K562 (cell line): ENCODE data around the gene ROBO1. TPM values are rescaled to one million over a fixed set of nuclear protein-coding genes. Genes with fewer than 3 reads are reported as not detected.

ENCODE experiments used
- ATAC-seq: fragments of 200-7000 bp; cut with Tn5 transposase; 3 replicates; pipeline ENCODE4 v1.9.1; 2020; ENCODE audit warnings: moderate library complexity
- BruUV-seq: library from RNA; stranded (reverse); fragments of 400-500 nt; replicated peaks from 2 replicates; lab custom pipeline; 2021; lab: Mats Ljungman, UMichigan
- CTCF ChIA-PET: fragments of 300-600 bp; formaldehyde crosslinking; extraction: SDS; loops from one replicate; lab custom pipeline; 2021; ENCODE audit warnings: low intra/inter-chr PET ratio; lab: Yijun Ruan, JAX
- POLR2A ChIA-PET: fragments of 300-600, 350-650 bp; sonication (Branson Sonifier 250); formaldehyde crosslinking; extraction: SDS; loops from one replicate; lab custom pipeline; 2021; ENCODE audit warnings: antibody characterized with exemption, inconsistent platforms; lab: Yijun Ruan, JAX
- DNase-seq, 4 experiments: peaks; one replicate each; pipeline versions ENCODE4 v3.0.0 to v3.0.0-alpha.2; 2011 to 2018; ENCODE audit warnings: low spot score in 3 of 4, mixed read lengths in 3 of 4; ENCODE audit errors: extremely low read depth in 1 of 4
- FAIRE-seq: peaks from 2 replicates; lab custom pipeline; 2011; peaks lifted over from hg19 to GRCh38; lab: Jason Lieb, UNC
- H2AFZ ChIP-seq: 2 replicates; pipeline ENCODE4 v1.6.0; 2011; ENCODE audit warnings: low read depth, low read length, control low read depth, inconsistent platforms
- H3K27ac ChIP-seq: fragments of 200-600 bp; 3 replicates; pipeline ENCODE4 v1.8.0; 2011; ENCODE audit warnings: low read depth, mild to moderate bottlenecking, control low read depth, inconsistent platforms, low read length, moderate library complexity, mixed read lengths; ENCODE audit errors: extremely low read depth
- H3K27me3 ChIP-seq, 2 experiments: fragments of 300-600 bp in 1 of 2; 2 replicates in 1 of 2; 3 replicates in 1 of 2; pipeline versions ENCODE4 v1.6.0 to v1.8.0; 2011; ENCODE audit warnings: inconsistent platforms in 2 of 2, low read length in 2 of 2, mild to moderate bottlenecking in 1 of 2, mixed read lengths in 1 of 2, moderate library complexity in 1 of 2; ENCODE audit not compliant: control insufficient read depth in 2 of 2, insufficient read depth in 2 of 2
- H3K36me3 ChIP-seq: fragments of 300-600 bp; 3 replicates; pipeline ENCODE4 v1.8.0; 2011; ENCODE audit warnings: mild to moderate bottlenecking, low read length, inconsistent platforms; ENCODE audit not compliant: control insufficient read depth, insufficient read depth
- H3K4me1 ChIP-seq, 2 experiments: fragments of 200-600 bp in 1 of 2; replicated peaks in 1 of 2; 2 replicates in 1 of 2; 3 replicates in 1 of 2; pipeline versions ENCODE4 v1.5.1 to v1.8.0; 2011; ENCODE audit warnings: inconsistent platforms in 2 of 2, low read length in 2 of 2, mild to moderate bottlenecking in 1 of 2, mixed read lengths in 1 of 2, moderate library complexity in 1 of 2; ENCODE audit not compliant: control insufficient read depth in 2 of 2, insufficient read depth in 2 of 2
- H3K4me2 ChIP-seq: 2 replicates; pipeline ENCODE4 v1.6.1; 2011; ENCODE audit warnings: low read length, control low read depth, inconsistent platforms, mixed read lengths; ENCODE audit not compliant: insufficient read depth
- H3K4me3 ChIP-seq: fragments of 200-600 bp; sonication (generic), shearing (Covaris generic); 2 replicates; pipeline ENCODE4 v1.5.1; 2016; ENCODE audit warnings: control low read depth, inconsistent platforms
- H3K79me2 ChIP-seq: fragments of 200-600 bp; 3 replicates; pipeline ENCODE4 v1.8.0; 2011; ENCODE audit warnings: low read length, inconsistent platforms; ENCODE audit not compliant: control insufficient read depth, insufficient read depth
- H3K9ac ChIP-seq, 2 experiments: 2 replicates each; pipeline versions ENCODE4 v1.6.0 to v1.6.1; 2011; ENCODE audit warnings: low read depth in 2 of 2, low read length in 2 of 2, control low read depth in 1 of 2, inconsistent platforms in 1 of 2, mild to moderate bottlenecking in 1 of 2, mixed read lengths in 1 of 2; ENCODE audit not compliant: insufficient read depth in 1 of 2
- H3K9me1 ChIP-seq: one replicate; pipeline ENCODE4 v1.6.0; 2011; ENCODE audit warnings: inconsistent platforms, mild to moderate bottlenecking, low read length, moderate library complexity; ENCODE audit not compliant: control insufficient read depth, insufficient read depth
- H3K9me3 ChIP-seq: replicated peaks from 2 replicates; pipeline ENCODE4 v1.5.1; 2011; ENCODE audit warnings: low read depth, low read length, inconsistent platforms; ENCODE audit not compliant: control insufficient read depth, insufficient read depth
- H4K20me1 ChIP-seq: replicated peaks from 2 replicates; pipeline ENCODE4 v1.6.1; 2011; ENCODE audit warnings: low read length, inconsistent platforms, mixed read lengths; ENCODE audit not compliant: control insufficient read depth, insufficient read depth
- BMI1 ChIP-seq: fragments of 150-350 bp; IDR thresholded peaks from 2 replicates; pipeline ENCODE4 v1.6.1; 2014; ENCODE audit warnings: low read length
- NUFIP1 ChIP-seq: fragments of 450-650 bp; IDR thresholded peaks from 2 replicates; pipeline ENCODE4 v1.6.1; 2018; ENCODE audit not compliant: partially characterized antibody
- RBM39 ChIP-seq: fragments of 200-400 bp; formaldehyde crosslinking; optimal IDR thresholded peaks from 2 replicates; pipeline ENCODE3; 2018; ENCODE audit warnings: low read depth, low read length
- TEAD4 ChIP-seq, 2 experiments: sonication (generic) in 1 of 2; formaldehyde crosslinking in 1 of 2; IDR thresholded peaks; 2 replicates each; pipeline versions ENCODE4 v1.6.1 to v1.8.0; 2012 to 2022; ENCODE audit warnings: borderline replicate concordance in 1 of 2, inconsistent platforms in 1 of 2, low read length in 1 of 2, mild to moderate bottlenecking in 1 of 2, missing genetic modification reagents in 1 of 2
- TRIM24 ChIP-seq, 2 experiments: fragments of 450-650 bp; IDR thresholded peaks; 2 replicates each; pipeline ENCODE4 v1.6.1; 2016
- ZNF24 ChIP-seq: fragments of 450-650 bp; IDR thresholded peaks from 2 replicates; pipeline ENCODE4 v1.6.1; 2016
- ZNF316 ChIP-seq: fragments of 450-650 bp; IDR thresholded peaks from 2 replicates; pipeline ENCODE4 v1.6.1; 2016
- ZNF589 ChIP-seq: fragments of 200-800 bp; sonication (Bioruptor generic); IDR thresholded peaks from 2 replicates; pipeline ENCODE4 v1.6.1; 2016; ENCODE audit warnings: low read depth, missing genetic modification characterization, missing compliant biosample characterization
- ZNF830 ChIP-seq: fragments of 250-450 bp; sonication (Bioruptor Pico); IDR thresholded peaks from 2 replicates; pipeline ENCODE4 v1.5.0; 2021; ENCODE audit warnings: mild to moderate bottlenecking
- WGBS: fragments of 100-300 bp; shearing (Covaris generic); methylation state at CpG from one replicate; pipeline ENCODE4 v1.1.6; 2016; ENCODE audit warnings: low coverage, mixed read lengths; ENCODE audit not compliant: insufficient coverage; ENCODE audit errors: missing lambda C conversion rate; 5-methylcytosine and 5-hydroxymethylcytosine counted together
- in situ Hi-C: fragments of 300-500 bp; cut with MboI; formaldehyde crosslinking; loops from 4 replicates; pipeline ENCODE4 v1.15.0; 2018; ENCODE audit warnings: inconsistent platforms, mixed read lengths
- intact Hi-C: fragments of 100-400 bp; cut with micrococcal nuclease; formaldehyde crosslinking; loops from 2 replicates; pipeline ENCODE4 v1.14.2; 2022
- polyA plus RNA-seq, 8 experiments: library from polyadenylated mRNA; depleted of rRNA in 4 of 8; stranded (reverse) in 5 of 8; unstranded in 3 of 8; fragments of >200 nt; fragmentation: Nextera tagmentation in 2 of 8; fragmentation: Illumina TruSeq in 1 of 8; extraction: Ambion mirVana in 2 of 8; extraction: Trizol in 1 of 8; gene quantifications; 2 replicates each; pipeline versions ENCODE4 v1.2.1 to v1.2.3, GENCODE V29; 2011 to 2014; ENCODE audit warnings: inconsistent platforms in 1 of 8, missing spikeins in 1 of 8
- total RNA-seq, 7 experiments: library from RNA; depleted of rRNA in 6 of 7; stranded (reverse); fragments of >200 nt in 6 of 7; fragmentation: Illumina TruSeq in 2 of 7; extraction: Trizol in 2 of 7; gene quantifications; 2 replicates each; pipeline versions ENCODE4 v1.2.1 to v1.2.3, GENCODE V29; 2011 to 2021; ENCODE audit warnings: low replicate concordance in 1 of 7
- TF ChIP-seq, protein P1 (sequence below): fragments of 250-450 bp; sonication (Bioruptor Pico); IDR thresholded peaks from 2 replicates; pipeline ENCODE4 v1.4.0; 2020; ENCODE audit warnings: mild to moderate bottlenecking, moderate library complexity, borderline replicate concordance
- TF ChIP-seq, protein P2 (sequence below): fragments of 450-650 bp; IDR thresholded peaks from one replicate; pipeline ENCODE4 v1.6.1; 2018; ENCODE audit warnings: mild to moderate bottlenecking, moderate library complexity; ENCODE audit not compliant: partially characterized antibody
- TF ChIP-seq, protein P3 (sequence below): fragments of 450-650 bp; formaldehyde crosslinking; IDR thresholded peaks from 2 replicates; pipeline ENCODE4 v1.4.0; 2022; ENCODE audit warnings: mild to moderate bottlenecking, moderate library complexity

ROBO1 gene
- total and polyA plus RNA-seq, 9 of the 15 experiments (the other 6 are each of a cell fraction or from before 2014, with no cell fraction given): 0.01 to 0.53 (median 0.17) TPM; not detected in 5

DNA sequence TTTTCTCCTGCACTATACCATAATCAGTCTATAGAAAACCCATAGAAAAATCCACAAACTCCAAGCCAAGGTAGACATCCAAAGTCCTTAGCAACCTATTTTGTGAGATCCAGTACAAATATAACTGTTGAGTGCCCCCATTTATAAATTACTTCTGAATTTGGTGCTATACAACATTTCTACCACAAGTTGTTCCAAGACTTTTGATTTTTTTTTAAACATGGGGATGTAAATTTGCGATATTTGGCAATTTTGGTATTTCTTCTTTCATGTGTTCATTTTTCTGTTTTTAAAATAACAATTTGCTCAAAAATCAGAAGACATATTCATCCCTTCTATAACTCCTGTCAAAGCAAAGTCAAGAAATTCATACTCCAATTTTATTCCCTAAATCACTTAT is 763.8 kb downstream of the ROBO1 start:
- no peak overlapping the region for H3K9ac ChIP-seq
- H3K4me2 ChIP-seq: no peak overlapping the region
- no peaks in the 10 kb centered on the region for H3K9me1 ChIP-seq
- H3K27me3 ChIP-seq: no peaks in the 10 kb centered on the region
- ATAC-seq: no peak
- H3K9me3 ChIP-seq: no peaks in the 10 kb centered on the region
- no peak overlapping the region for H2AFZ ChIP-seq
- no peaks in the 10 kb centered on the region for H3K4me1 ChIP-seq
- H3K79me2 ChIP-seq: no peaks in the 10 kb centered on the region
- no CpG with 5 or more reads among the region's 1 CpG for WGBS
- no peak overlapping the region for H3K4me3 ChIP-seq
- ChIA-PET CTCF (no interaction called here), POLR2A (no interaction called here)
- intact Hi-C loops: no loop called here
- no TSS peak for BruUV-seq
- no peaks in the 10 kb centered on the region for H4K20me1 ChIP-seq
- no peaks in the 10 kb centered on the region for H3K36me3 ChIP-seq
- DNase-seq: no peak
- H3K27ac ChIP-seq: no peak overlapping the region
- no peak for FAIRE-seq
- in situ Hi-C loops: no loop called here
- TF ChIP-seq, protein P1, sequence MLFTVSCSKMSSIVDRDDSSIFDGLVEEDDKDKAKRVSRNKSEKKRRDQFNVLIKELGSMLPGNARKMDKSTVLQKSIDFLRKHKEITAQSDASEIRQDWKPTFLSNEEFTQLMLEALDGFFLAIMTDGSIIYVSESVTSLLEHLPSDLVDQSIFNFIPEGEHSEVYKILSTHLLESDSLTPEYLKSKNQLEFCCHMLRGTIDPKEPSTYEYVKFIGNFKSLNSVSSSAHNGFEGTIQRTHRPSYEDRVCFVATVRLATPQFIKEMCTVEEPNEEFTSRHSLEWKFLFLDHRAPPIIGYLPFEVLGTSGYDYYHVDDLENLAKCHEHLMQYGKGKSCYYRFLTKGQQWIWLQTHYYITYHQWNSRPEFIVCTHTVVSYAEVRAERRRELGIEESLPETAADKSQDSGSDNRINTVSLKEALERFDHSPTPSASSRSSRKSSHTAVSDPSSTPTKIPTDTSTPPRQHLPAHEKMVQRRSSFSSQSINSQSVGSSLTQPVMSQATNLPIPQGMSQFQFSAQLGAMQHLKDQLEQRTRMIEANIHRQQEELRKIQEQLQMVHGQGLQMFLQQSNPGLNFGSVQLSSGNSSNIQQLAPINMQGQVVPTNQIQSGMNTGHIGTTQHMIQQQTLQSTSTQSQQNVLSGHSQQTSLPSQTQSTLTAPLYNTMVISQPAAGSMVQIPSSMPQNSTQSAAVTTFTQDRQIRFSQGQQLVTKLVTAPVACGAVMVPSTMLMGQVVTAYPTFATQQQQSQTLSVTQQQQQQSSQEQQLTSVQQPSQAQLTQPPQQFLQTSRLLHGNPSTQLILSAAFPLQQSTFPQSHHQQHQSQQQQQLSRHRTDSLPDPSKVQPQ: no peak
- TF ChIP-seq ZNF830 (CRISPR knock-in tag): no peak
- TF ChIP-seq RBM39: no peak
- TF ChIP-seq NUFIP1: no peak
- no peak for TF ChIP-seq ZNF316
- TF ChIP-seq, protein P2, sequence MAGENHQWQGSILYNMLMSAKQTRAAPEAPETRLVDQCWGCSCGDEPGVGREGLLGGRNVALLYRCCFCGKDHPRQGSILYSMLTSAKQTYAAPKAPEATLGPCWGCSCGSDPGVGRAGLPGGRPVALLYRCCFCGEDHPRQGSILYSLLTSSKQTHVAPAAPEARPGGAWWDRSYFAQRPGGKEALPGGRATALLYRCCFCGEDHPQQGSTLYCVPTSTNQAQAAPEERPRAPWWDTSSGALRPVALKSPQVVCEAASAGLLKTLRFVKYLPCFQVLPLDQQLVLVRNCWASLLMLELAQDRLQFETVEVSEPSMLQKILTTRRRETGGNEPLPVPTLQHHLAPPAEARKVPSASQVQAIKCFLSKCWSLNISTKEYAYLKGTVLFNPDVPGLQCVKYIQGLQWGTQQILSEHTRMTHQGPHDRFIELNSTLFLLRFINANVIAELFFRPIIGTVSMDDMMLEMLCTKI: no peak
- TF ChIP-seq, protein P3, sequence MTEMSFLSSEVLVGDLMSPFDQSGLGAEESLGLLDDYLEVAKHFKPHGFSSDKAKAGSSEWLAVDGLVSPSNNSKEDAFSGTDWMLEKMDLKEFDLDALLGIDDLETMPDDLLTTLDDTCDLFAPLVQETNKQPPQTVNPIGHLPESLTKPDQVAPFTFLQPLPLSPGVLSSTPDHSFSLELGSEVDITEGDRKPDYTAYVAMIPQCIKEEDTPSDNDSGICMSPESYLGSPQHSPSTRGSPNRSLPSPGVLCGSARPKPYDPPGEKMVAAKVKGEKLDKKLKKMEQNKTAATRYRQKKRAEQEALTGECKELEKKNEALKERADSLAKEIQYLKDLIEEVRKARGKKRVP (CRISPR knock-in tag): no peak
- no peak for TF ChIP-seq ZNF24
- TF ChIP-seq TRIM24 (IDR thresholded peaks at IDR 0.05): no peak
- no peak for TF ChIP-seq BMI1
- no peak for TF ChIP-seq ZNF589
- no peak for TF ChIP-seq TEAD4 (IDR thresholded peaks at IDR 0.05; ENCODE audit: low read length)
- TF ChIP-seq TEAD4 (CRISPR knock-in tag; IDR thresholded peaks at IDR 0.05; ENCODE audit: borderline replicate concordance): no peak
